Erythroblast (primary cell): ENCODE measurements around the gene CALN1.

Experiments
- GATA1 ChIP-seq: IDR thresholded peaks from 2 replicates; pipeline ENCODE4 v1.6.1; 2011; ENCODE audit warnings: low read depth, mild to moderate bottlenecking, control low read depth, low read length, moderate library complexity
- POLR2A ChIP-seq: IDR thresholded peaks from 2 replicates; pipeline ENCODE4 v1.6.1; 2011; ENCODE audit warnings: mild to moderate bottlenecking, low read length

- TF ChIP-seq POLR2A (no peak), GATA1 (no peak)
Observed at GRCh38 chr7:72415586-72415985, 3.4 kb upstream of the CALN1 start.
